Activated CD8-positive, alpha-beta T cell treated with anti-CD3 and anti-CD28 coated beads for 36 hours (primary cell): ENCODE data around the gene TCF4. TPM values are rescaled to one million over a fixed set of nuclear protein-coding genes. Genes with fewer than 3 reads are reported as not detected.

Experiments
- ATAC-seq: fragments of 200-7000 bp; cut with Tn5 transposase; one replicate; pipeline ENCODE4 v1.10.0; 2021; ENCODE audit warnings: mild to moderate bottlenecking, moderate library complexity
- CTCF ChIA-PET: fragments of 350-600 bp; sonication (Branson Sonifier 250); formaldehyde crosslinking; loops from one replicate; lab custom pipeline; 2021; ENCODE audit warnings: antibody characterized with exemption; lab: Charles Lee
- POLR2A ChIA-PET: fragments of 350-600 bp; sonication (Branson Sonifier 250); formaldehyde crosslinking; loops from one replicate; lab custom pipeline; 2021; ENCODE audit warnings: antibody characterized with exemption; lab: Charles Lee
- DNase-seq: peaks from one replicate; pipeline ENCODE4 v3.0.0-alpha.2; 2020
- H3K27ac Mint-ChIP-seq: one replicate; pipeline ENCODE4 v1.8.0; 2021; ENCODE audit warnings: mild to moderate bottlenecking, mixed read lengths
- H3K27me3 Mint-ChIP-seq: one replicate; pipeline ENCODE4 v1.8.0; 2021; ENCODE audit warnings: mixed read lengths
- H3K36me3 Mint-ChIP-seq: one replicate; pipeline ENCODE4 v1.8.0; 2021; ENCODE audit warnings: low read depth, mixed read lengths
- H3K4me1 Mint-ChIP-seq: one replicate; pipeline ENCODE4 v1.8.0; 2021; ENCODE audit warnings: low read depth, mixed read lengths
- H3K4me3 Mint-ChIP-seq: one replicate; pipeline ENCODE4 v1.8.0; 2021; ENCODE audit warnings: mild to moderate bottlenecking, moderate library complexity, mixed read lengths
- H3K9me3 Mint-ChIP-seq: one replicate; pipeline ENCODE4 v1.8.0; 2021; ENCODE audit warnings: mixed read lengths
- CTCF ChIP-seq: fragments of 200-600 bp; IDR thresholded peaks from one replicate; pipeline ENCODE4 v1.8.0; 2022; ENCODE audit warnings: antibody characterized with exemption, mild to moderate bottlenecking
- intact Hi-C: fragments of 100-400 bp; cut with micrococcal nuclease; formaldehyde crosslinking; loops from one replicate; pipeline ENCODE4 v1.10.0; 2022
- total RNA-seq, 2 experiments: library from RNA; stranded (reverse); gene quantifications; one replicate each; pipeline ENCODE4 v1.2.3, GENCODE V29; 2021

Gene TCF4
- total RNA-seq, 2 experiments from 2014 or later, result 1.2 to 1.4 TPM

DNA sequence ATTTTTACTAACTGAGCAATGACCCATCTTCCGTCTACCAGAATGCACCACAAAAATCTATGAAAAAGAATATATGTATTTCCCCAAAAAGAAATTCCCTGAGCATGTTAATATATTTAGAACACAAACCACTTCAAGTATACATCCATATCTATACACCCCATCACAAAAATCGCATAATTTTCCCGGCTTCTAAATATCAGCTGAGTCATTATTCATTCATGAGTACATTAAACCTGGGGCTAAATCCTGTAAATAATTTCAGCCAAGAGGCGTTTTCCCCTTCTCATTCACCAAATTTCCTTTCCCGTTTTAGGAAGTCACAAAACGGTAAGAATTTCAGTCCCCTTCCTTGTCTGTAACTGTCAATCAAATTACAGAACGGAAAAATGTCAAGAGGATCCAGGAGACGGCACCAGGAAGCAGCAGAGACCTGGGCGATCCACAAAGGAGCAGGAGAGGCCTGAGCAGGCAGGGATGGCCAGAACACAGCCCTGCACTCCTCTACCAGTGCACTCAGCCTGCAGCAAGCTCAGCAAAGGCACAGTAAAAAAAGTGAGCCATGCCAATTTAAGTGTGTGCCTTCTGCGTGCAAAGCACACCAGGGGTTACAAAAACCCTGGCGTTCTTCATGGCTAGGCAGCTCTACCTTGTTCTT, 300.7 kb downstream of the TCF4 start:
- POLR2A ChIA-PET, result no interaction called here
- ATAC-seq (no peak), DNase-seq (no peak)

GRCh38 chr18:55286257-55286825, 301.7 kb downstream of the TCF4 start:
- no peaks in the 10 kb centered on the region for H3K4me1 Mint-ChIP-seq
- H3K36me3 Mint-ChIP-seq, result no peaks in the 10 kb centered on the region
- intact Hi-C loops, result no loop called here
- POLR2A ChIA-PET, result no interaction called here
- TF ChIP-seq CTCF, result no peak
- H3K4me3 Mint-ChIP-seq, result no peak overlapping the region
- CTCF ChIA-PET, result no interaction called here
- H3K27ac Mint-ChIP-seq, result no peak overlapping the region
- no peaks in the 10 kb centered on the region for H3K9me3 Mint-ChIP-seq
- DNase-seq, result no peak
- ATAC-seq, result no peak
- H3K27me3 Mint-ChIP-seq, result no peaks in the 10 kb centered on the region

More for the DNA sequence above, 300.7 kb downstream of the TCF4 start:
- CTCF ChIA-PET, result no interaction called here
- Mint-ChIP-seq H3K4me3 (no peak overlapping the region), H3K27me3 (no peaks in the 10 kb centered on the region), H3K27ac (no peak overlapping the region), H3K4me1 (no peaks in the 10 kb centered on the region), H3K9me3 (no peaks in the 10 kb centered on the region), H3K36me3 (no peaks in the 10 kb centered on the region)
- intact Hi-C loops, result no loop called here
- no peak for TF ChIP-seq CTCF

DNA sequence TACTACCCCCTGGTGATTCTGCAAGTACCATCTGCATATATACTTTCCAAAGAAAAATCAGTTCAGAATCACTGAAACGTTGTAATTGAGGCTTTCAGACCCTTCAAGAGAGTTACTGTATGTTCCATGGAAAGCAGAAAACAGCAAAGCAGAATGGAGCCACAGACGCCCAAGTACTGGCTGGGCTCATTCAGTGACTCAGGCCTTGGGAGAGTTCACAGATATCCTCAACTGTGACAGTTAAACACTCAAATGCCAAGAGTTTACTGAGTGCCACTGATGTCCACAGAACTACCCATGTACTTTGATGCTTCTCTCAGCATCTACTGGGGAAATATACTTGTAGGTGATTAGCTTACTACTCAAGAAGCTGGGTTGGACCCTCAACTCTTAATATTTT, 303.4 kb downstream of the TCF4 start:
- no peak for DNase-seq

DNA sequence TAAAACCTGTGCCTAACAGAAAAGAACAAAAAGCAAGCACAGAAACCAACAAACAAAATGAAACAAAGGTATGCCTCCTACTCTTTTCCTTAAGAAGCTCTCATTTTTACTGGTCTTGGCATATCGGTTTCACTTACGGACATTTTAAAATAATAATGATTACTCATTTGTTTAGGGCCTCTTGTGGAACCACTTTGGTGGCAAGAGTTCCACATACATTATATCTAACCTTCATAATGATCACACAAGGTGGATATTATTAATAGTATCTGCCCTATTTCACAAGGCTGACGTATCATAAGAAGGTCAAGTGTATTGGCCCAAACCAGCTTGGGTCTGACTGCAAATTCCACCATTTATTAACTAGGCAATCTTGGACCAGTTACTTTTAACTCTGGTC, 304.7 kb downstream of the TCF4 start:
- H3K4me1 Mint-ChIP-seq, result no peaks in the 10 kb centered on the region
- H3K27me3 Mint-ChIP-seq, result no peaks in the 10 kb centered on the region
- intact Hi-C loops, result no loop called here
- no peak overlapping the region for H3K4me3 Mint-ChIP-seq
- TF ChIP-seq CTCF, result no peak
- H3K9me3 Mint-ChIP-seq, result no peaks in the 10 kb centered on the region
- H3K27ac Mint-ChIP-seq, result no peak overlapping the region
- ATAC-seq (no peak), DNase-seq (no peak)
- CTCF ChIA-PET, result interaction anchor here (0.8 kb wide), 1 partner anchor 8 kb away, joined by 3 read pairs; no protein-coding TSS in a partner anchor
- POLR2A ChIA-PET, result interaction anchor here (0.7 kb wide), 1 partner anchor 25 kb away, joined by 3 read pairs; no protein-coding TSS in a partner anchor
- no peaks in the 10 kb centered on the region for H3K36me3 Mint-ChIP-seq

More for the DNA sequence above, 303.4 kb downstream of the TCF4 start:
- ChIA-PET POLR2A (no interaction called here), CTCF (interaction anchor here (0.6 kb wide), 1 partner anchor 28 kb away, joined by 3 read pairs; no protein-coding TSS in a partner anchor)
- intact Hi-C loops, result no loop called here
- H3K4me3 Mint-ChIP-seq, result no peak overlapping the region
- no peaks in the 10 kb centered on the region for H3K36me3 Mint-ChIP-seq
- H3K27ac Mint-ChIP-seq, result no peak overlapping the region
- no peak for TF ChIP-seq CTCF
- H3K9me3 Mint-ChIP-seq, result no peaks in the 10 kb centered on the region
- H3K27me3 Mint-ChIP-seq, result no peaks in the 10 kb centered on the region
- ATAC-seq, result no peak
- H3K4me1 Mint-ChIP-seq, result no peaks in the 10 kb centered on the region

DNA sequence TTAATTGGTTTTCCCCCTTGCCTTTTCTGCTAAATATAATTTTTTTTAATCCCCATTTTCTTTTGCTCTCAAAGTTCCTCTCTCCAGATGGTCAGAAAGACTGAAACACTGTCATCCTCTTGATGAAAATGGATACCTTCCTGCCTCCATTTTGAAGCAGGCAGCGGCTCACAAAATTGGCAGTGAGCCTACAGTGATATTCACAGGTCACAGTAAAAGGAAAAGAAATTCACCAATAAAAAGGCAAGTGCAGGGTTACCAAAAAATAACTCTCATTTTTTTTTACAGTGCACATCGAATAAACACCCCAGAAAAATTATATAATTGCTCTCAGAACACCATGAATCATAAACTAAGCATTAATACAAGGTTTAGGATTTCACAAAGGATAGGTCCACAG, 307.5 kb downstream of the TCF4 start:
- DNase-seq (no peak), ATAC-seq (no peak)
- Mint-ChIP-seq H3K4me3 (no peak overlapping the region), H3K4me1 (no peaks in the 10 kb centered on the region), H3K27me3 (no peaks in the 10 kb centered on the region), H3K27ac (no peak overlapping the region), H3K9me3 (no peaks in the 10 kb centered on the region), H3K36me3 (no peaks in the 10 kb centered on the region)
- TF ChIP-seq CTCF, result no peak
- CTCF ChIA-PET, result no interaction called here
- intact Hi-C loops, result no loop called here
- POLR2A ChIA-PET, result no interaction called here
